Chondrocyte (in vitro differentiated cells): ENCODE results near the gene NAALADL2. TPM values are rescaled to one million over a fixed set of nuclear protein-coding genes. Genes with fewer than 3 reads are reported as not detected.

Source experiments
- DNase-seq: peaks from one replicate; pipeline ENCODE4 v3.0.0; 2021; ENCODE audit warnings: mixed read lengths, low spot score
- H3K27ac Mint-ChIP-seq: one replicate; pipeline ENCODE4 v1.8.0; 2021; ENCODE audit warnings: mild to moderate bottlenecking, moderate library complexity, mixed read lengths; ENCODE audit not compliant: unreplicated experiment
- H3K27me3 Mint-ChIP-seq: 2 replicates; pipeline ENCODE4 v1.8.0; 2021; ENCODE audit warnings: low read depth, mixed read lengths
- H3K36me3 Mint-ChIP-seq: 2 replicates; pipeline ENCODE4 v1.8.0; 2021; ENCODE audit warnings: low read depth, mixed read lengths
- H3K4me1 Mint-ChIP-seq: 2 replicates; pipeline ENCODE4 v1.8.0; 2021; ENCODE audit warnings: low read depth, mild to moderate bottlenecking, mixed read lengths
- H3K4me3 Mint-ChIP-seq: one replicate; pipeline ENCODE4 v1.8.0; 2021; ENCODE audit warnings: mild to moderate bottlenecking, moderate library complexity, mixed read lengths; ENCODE audit not compliant: unreplicated experiment
- H3K9me3 Mint-ChIP-seq: 2 replicates; pipeline ENCODE4 v1.8.0; 2021; ENCODE audit warnings: low read depth, mixed read lengths
- total RNA-seq: library from RNA; stranded (reverse); gene quantifications from 3 replicates; pipeline ENCODE4 v1.2.1, GENCODE V29; 2021
- TF ChIP-seq, protein P1 (sequence below): fragments of 200-600 bp; sonication (generic); IDR thresholded peaks from 2 replicates; pipeline ENCODE4 v1.5.0; 2021; ENCODE audit warnings: antibody characterized with exemption, mild to moderate bottlenecking, moderate library complexity

The NAALADL2 gene
- total RNA-seq, 1 donor from 2014 or later, result 8.0 TPM

DNA sequence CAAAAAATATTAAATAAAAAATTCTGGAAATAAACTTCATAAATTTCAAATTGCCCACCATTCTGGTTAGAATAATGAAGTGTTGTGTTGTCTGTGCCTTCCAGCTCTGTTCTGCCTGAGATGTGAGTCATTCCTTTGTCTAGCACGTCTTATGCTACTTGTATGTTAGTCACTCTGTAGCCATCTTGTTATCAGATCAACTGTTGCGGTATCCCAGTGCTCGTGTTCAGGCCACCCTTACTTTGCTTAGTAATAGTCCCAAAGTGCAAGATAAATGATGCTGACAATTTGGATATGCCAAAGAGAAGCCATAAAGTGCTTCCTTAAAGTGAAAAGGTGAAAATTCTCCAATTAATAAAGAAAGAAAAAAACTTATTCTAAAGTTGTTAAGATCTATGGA lies 527.5 kb downstream of the NAALADL2 start:
- Mint-ChIP-seq H3K27me3 (no peaks in the 10 kb centered on the region), H3K36me3 (no peaks in the 10 kb centered on the region), H3K4me3 (no peak overlapping the region), H3K4me1 (peaks cover 13% of the 10 kb centered on the region), H3K27ac (no peak overlapping the region), H3K9me3 (no peaks in the 10 kb centered on the region)
- DNase-seq, result no peak
- TF ChIP-seq, protein P1, sequence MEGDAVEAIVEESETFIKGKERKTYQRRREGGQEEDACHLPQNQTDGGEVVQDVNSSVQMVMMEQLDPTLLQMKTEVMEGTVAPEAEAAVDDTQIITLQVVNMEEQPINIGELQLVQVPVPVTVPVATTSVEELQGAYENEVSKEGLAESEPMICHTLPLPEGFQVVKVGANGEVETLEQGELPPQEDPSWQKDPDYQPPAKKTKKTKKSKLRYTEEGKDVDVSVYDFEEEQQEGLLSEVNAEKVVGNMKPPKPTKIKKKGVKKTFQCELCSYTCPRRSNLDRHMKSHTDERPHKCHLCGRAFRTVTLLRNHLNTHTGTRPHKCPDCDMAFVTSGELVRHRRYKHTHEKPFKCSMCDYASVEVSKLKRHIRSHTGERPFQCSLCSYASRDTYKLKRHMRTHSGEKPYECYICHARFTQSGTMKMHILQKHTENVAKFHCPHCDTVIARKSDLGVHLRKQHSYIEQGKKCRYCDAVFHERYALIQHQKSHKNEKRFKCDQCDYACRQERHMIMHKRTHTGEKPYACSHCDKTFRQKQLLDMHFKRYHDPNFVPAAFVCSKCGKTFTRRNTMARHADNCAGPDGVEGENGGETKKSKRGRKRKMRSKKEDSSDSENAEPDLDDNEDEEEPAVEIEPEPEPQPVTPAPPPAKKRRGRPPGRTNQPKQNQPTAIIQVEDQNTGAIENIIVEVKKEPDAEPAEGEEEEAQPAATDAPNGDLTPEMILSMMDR, result no peak

DNA sequence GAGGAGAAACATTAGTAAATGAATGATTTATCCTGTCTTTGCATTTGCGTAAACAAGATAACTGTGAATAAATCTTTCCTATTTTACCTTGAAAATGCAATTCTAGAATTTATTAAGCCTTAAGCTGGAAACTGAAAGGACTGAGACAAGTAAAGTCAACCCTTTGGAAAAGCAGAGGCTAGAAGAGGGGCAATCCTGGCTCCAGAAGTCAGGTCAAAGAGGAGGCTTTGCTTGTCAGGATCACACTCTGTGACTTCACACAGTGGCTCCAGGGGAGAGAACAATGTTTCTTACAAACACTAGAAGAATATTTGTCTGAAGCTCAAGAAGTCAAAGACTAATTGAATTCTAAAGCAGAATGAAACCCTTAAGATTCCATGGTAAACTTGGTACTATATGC lies 530.4 kb downstream of the NAALADL2 start:
- H3K36me3 Mint-ChIP-seq, result no peaks in the 10 kb centered on the region
- no peak overlapping the region for H3K4me3 Mint-ChIP-seq
- H3K4me1 Mint-ChIP-seq, result no peaks in the 10 kb centered on the region
- TF ChIP-seq, protein P1, result no peak
- no peaks in the 10 kb centered on the region for H3K27me3 Mint-ChIP-seq
- no peak overlapping the region for H3K27ac Mint-ChIP-seq
- H3K9me3 Mint-ChIP-seq, result no peaks in the 10 kb centered on the region
- no peak for DNase-seq

DNA sequence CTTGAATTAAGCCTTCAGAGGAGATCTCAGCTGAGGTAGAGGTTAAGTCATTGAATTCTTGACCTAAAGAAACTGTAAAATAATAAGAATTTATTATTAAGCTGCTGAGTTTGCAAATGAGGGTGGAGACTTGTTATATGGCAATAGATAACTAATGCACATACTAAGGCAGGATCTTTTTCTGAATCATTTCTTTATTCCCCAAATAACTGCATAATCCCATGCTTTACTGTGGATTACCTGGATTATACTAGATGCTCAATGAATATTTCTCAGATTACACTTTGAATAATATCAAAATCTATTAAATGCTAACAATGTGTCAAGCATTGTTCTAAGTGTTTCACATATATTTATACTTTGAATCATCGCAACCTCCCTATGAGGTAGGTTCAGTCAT lies 532.5 kb downstream of the NAALADL2 start:
- Mint-ChIP-seq H3K27ac (no peak overlapping the region), H3K4me3 (no peak overlapping the region), H3K27me3 (no peaks in the 10 kb centered on the region), H3K4me1 (no peaks in the 10 kb centered on the region), H3K9me3 (no peaks in the 10 kb centered on the region), H3K36me3 (no peaks in the 10 kb centered on the region)
- DNase-seq, result no peak
- TF ChIP-seq, protein P1, result no peak

DNA sequence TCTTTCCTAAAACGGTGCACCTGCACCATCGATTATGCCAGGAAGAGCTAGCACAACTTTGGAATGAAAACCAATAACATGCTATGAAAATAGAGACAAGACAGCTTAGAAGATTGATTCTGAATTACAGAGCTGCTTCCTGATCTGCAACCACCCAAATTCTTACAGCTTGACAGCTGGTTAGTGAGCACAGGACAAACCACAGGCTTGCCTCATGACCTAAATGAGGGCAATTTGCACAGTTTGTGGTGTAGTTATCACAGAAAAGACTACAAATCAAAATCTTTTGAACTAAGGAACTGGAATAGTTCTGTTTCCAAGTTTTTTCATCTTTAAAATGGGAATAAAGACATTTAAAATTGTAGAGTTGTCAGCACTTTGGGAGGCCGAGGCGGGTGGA lies 533.5 kb downstream of the NAALADL2 start:
- Mint-ChIP-seq H3K4me3 (no peak overlapping the region), H3K9me3 (no peaks in the 10 kb centered on the region), H3K4me1 (no peaks in the 10 kb centered on the region), H3K27ac (no peak overlapping the region), H3K36me3 (no peaks in the 10 kb centered on the region), H3K27me3 (no peaks in the 10 kb centered on the region)
- TF ChIP-seq, protein P1, result no peak
- DNase-seq, result no peak

DNA sequence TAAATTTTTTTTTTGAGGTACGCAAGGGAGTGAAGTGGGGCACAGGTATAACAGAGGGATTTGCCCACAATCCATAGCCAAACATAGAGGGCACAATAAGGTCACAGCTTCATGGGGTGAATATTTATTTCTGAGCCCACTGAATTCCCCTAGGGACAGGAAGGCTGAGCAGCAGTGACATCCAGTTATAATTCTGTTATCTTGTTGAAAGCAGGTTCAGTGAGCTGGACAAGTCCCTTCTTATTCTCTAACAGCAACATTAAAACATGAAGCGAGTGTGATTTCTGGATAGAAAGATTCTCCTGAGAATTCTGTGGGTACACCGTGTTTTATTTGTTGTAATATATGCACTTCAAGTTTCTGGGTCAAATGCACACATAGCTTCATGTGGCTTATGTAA lies 538.2 kb downstream of the NAALADL2 start:
- TF ChIP-seq, protein P1, result no peak
- no peaks in the 10 kb centered on the region for H3K36me3 Mint-ChIP-seq
- no peaks in the 10 kb centered on the region for H3K27me3 Mint-ChIP-seq
- peaks cover 3% of the 10 kb centered on the region for H3K4me1 Mint-ChIP-seq
- no peak overlapping the region for H3K27ac Mint-ChIP-seq
- no peaks in the 10 kb centered on the region for H3K9me3 Mint-ChIP-seq
- no peak overlapping the region for H3K4me3 Mint-ChIP-seq
- no peak for DNase-seq
